CD14-positive monocyte (primary cell): ENCODE data around the gene EXOC6B. TPM values are rescaled to one million over a fixed set of nuclear protein-coding genes. Genes with fewer than 3 reads are reported as not detected.
A peak's percentile ranks its signal among the peaks of the same experiment; 100 is the strongest.

Source experiments
- DNase-seq, 3 donors: peaks; one replicate each; pipeline ENCODE4 v3.0.0-alpha.2; 2011 to 2022
- H2AFZ ChIP-seq: 2 replicates; pipeline ENCODE4 v1.6.0; 2012; ENCODE audit warnings: mild to moderate bottlenecking, low read depth, low read length, inconsistent platforms; ENCODE audit not compliant: insufficient read depth, poor library complexity, severe bottlenecking
- H3K27ac ChIP-seq, 2 donors: 1 replicate in 1 of 2; 2 replicates in 1 of 2; pipeline ENCODE4 v1.5.1; 2012 to 2013; ENCODE audit warnings: low read length in 2 of 2, control low read depth in 1 of 2, inconsistent platforms in 1 of 2, low read depth in 1 of 2, mild to moderate bottlenecking in 1 of 2
- H3K27me3 ChIP-seq, 2 donors: one replicate each; pipeline versions ENCODE4 v1.6.0 to v1.6.1; 2011 to 2013; ENCODE audit warnings: low read length in 2 of 2; ENCODE audit not compliant: control insufficient read depth in 2 of 2, insufficient read depth in 2 of 2
- H3K36me3 ChIP-seq, 2 donors: replicated peaks in 1 of 2; 1 replicate in 1 of 2; 2 replicates in 1 of 2; pipeline versions ENCODE4 v1.5.1 to v1.6.1; 2012 to 2013; ENCODE audit warnings: low read length in 2 of 2, control low read depth in 1 of 2, inconsistent platforms in 1 of 2, mild to moderate bottlenecking in 1 of 2; ENCODE audit not compliant: insufficient read depth in 2 of 2, control insufficient read depth in 1 of 2
- H3K4me1 ChIP-seq, 2 donors: 1 replicate in 1 of 2; 2 replicates in 1 of 2; pipeline versions ENCODE4 v1.5.1 to v1.6.1; 2012 to 2013; ENCODE audit warnings: low read length in 2 of 2, control low read depth in 1 of 2, inconsistent platforms in 1 of 2, mild to moderate bottlenecking in 1 of 2, moderate library complexity in 1 of 2; ENCODE audit not compliant: insufficient read depth in 2 of 2, control insufficient read depth in 1 of 2
- H3K4me2 ChIP-seq: replicated peaks from 2 replicates; pipeline ENCODE3; 2012; ENCODE audit warnings: low read length, moderate library complexity, mild to moderate bottlenecking; ENCODE audit not compliant: poor library complexity, severe bottlenecking; ENCODE audit errors: extremely low read depth
- H3K4me3 ChIP-seq, 3 experiments: fragments of 200-600 bp in 1 of 3; sonication (generic) in 1 of 3; replicated peaks in 1 of 3; 1 replicate in 2 of 3; 2 replicates in 1 of 3; pipeline ENCODE4 v1.5.1; 2011 to 2013; ENCODE audit warnings: low read length in 3 of 3, mild to moderate bottlenecking in 3 of 3, control low read depth in 2 of 3, low read depth in 2 of 3, inconsistent platforms in 1 of 3, moderate library complexity in 1 of 3
- H3K79me2 ChIP-seq: 2 replicates; pipeline ENCODE4 v1.6.0; 2012; ENCODE audit warnings: mild to moderate bottlenecking, control low read depth, inconsistent platforms, low read length, moderate library complexity; ENCODE audit not compliant: insufficient read depth
- H3K9ac ChIP-seq: 2 replicates; pipeline ENCODE4 v1.6.0; 2017; ENCODE audit warnings: low read length, mild to moderate bottlenecking; ENCODE audit not compliant: insufficient read depth, poor library complexity, severe bottlenecking
- H3K9me3 ChIP-seq, 2 donors: replicated peaks in 1 of 2; 1 replicate in 1 of 2; 2 replicates in 1 of 2; pipeline versions ENCODE4 v1.5.1 to v1.6.1; 2012 to 2013; ENCODE audit warnings: low read length in 2 of 2, control low read depth in 1 of 2; ENCODE audit not compliant: control insufficient read depth in 1 of 2, insufficient read depth in 1 of 2
- H4K20me1 ChIP-seq: 2 replicates; pipeline ENCODE4 v1.6.0; 2012; ENCODE audit warnings: mild to moderate bottlenecking, low read length, control low read depth, moderate library complexity; ENCODE audit not compliant: insufficient read depth
- H3K27ac Mint-ChIP-seq, 7 donors: one replicate each; pipeline ENCODE4 v1.8.0; 2020; ENCODE audit warnings: mild to moderate bottlenecking in 7 of 7, mixed read lengths in 7 of 7, moderate library complexity in 6 of 7, inconsistent platforms in 2 of 7
- H3K27me3 Mint-ChIP-seq, 3 donors: one replicate each; pipeline ENCODE4 v1.8.0; 2021 to 2022; ENCODE audit warnings: low read depth in 3 of 3, mild to moderate bottlenecking in 3 of 3, mixed read lengths in 3 of 3, moderate library complexity in 3 of 3, inconsistent platforms in 1 of 3
- H3K36me3 Mint-ChIP-seq, 2 donors: one replicate each; pipeline ENCODE4 v1.8.0; 2020; ENCODE audit warnings: mixed read lengths in 2 of 2, inconsistent platforms in 1 of 2, mild to moderate bottlenecking in 1 of 2
- H3K4me1 Mint-ChIP-seq: one replicate; pipeline ENCODE4 v1.8.0; 2020; ENCODE audit warnings: mild to moderate bottlenecking, mixed read lengths
- H3K4me3 Mint-ChIP-seq, 2 donors: one replicate each; pipeline ENCODE4 v1.8.0; 2020; ENCODE audit warnings: mild to moderate bottlenecking in 2 of 2, mixed read lengths in 2 of 2, moderate library complexity in 1 of 2
- H3K9me3 Mint-ChIP-seq, 7 donors: one replicate each; pipeline ENCODE4 v1.8.0; 2020 to 2022; ENCODE audit warnings: mixed read lengths in 7 of 7, mild to moderate bottlenecking in 6 of 7, moderate library complexity in 6 of 7, inconsistent platforms in 2 of 7
- WGBS: methylation state at CpG from one replicate; pipeline ENCODE4 v1.1.5; 2013; ENCODE audit warnings: missing lambda C conversion rate; ENCODE audit not compliant: insufficient coverage; 5-methylcytosine and 5-hydroxymethylcytosine counted together
- intact Hi-C, 2 donors: fragments of 100-400 bp; cut with micrococcal nuclease; formaldehyde crosslinking; loops; one replicate each; pipeline versions ENCODE4 v1.15.0 to v1.15.1; 2023
- polyA plus RNA-seq, 3 donors: library from polyadenylated mRNA; depleted of rRNA in 1 of 3; unstranded in 2 of 3; stranded (reverse) in 1 of 3; fragments of 300-500 nt in 2 of 3; fragments of >200 nt in 1 of 3; fragmentation: Illumina TruSeq in 2 of 3; gene quantifications; 1 replicate in 2 of 3; 2 replicates in 1 of 3; pipeline ENCODE4 v1.2.3, GENCODE V29; 2012 to 2021
- TF ChIP-seq, protein P1 (sequence below): fragments of 200-600 bp; IDR thresholded peaks from one replicate; pipeline ENCODE4 v1.8.0; 2022; ENCODE audit warnings: antibody characterized with exemption, mild to moderate bottlenecking

EXOC6B gene
- polyA plus RNA-seq, 3 donors = 1.8 to 2.8 (median 2.1) TPM

DNA sequence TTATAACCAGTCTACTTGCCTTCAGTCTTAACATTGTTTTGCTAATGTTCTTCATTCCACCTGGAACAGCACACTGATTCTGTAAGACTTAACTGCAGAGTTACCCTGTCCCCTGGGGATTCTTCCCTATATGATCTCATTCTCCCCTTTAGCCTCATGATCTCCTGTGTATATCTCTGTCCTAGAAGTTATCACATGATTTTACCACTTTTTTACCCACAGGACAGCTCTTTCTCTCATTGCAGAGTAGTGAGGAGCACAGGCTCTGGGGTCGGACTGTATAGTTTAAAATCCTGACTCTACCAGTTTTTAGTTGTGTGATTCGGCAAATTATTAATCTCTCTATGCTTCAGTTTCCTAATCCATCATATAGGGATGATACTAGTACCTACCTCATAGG is 14.2 kb upstream of the EXOC6B start:
- no peaks in the 10 kb centered on the region for H3K9me3 ChIP-seq
- no peaks in the 10 kb centered on the region for H4K20me1 ChIP-seq
- H3K4me1 ChIP-seq = no peaks in the 10 kb centered on the region
- H3K27me3 ChIP-seq = peaks cover 0 to 7% of the 10 kb centered on the region in 2 donors
- no peak overlapping the region for H3K4me2 ChIP-seq
- intact Hi-C loops = no loop called here
- H2AFZ ChIP-seq = no peak overlapping the region
- H3K36me3 ChIP-seq = no peaks in the 10 kb centered on the region
- WGBS = no CpG with 5 or more reads among the region's 2 CpGs
- H3K4me3 ChIP-seq = no peak overlapping the region
- Mint-ChIP-seq H3K27ac (peak overlapping the region in 1 of 7 donors; percentile 50), H3K4me3 (no peak overlapping the region), H3K27me3 (peaks cover 10 to 13% (median 11%) of the 10 kb centered on the region in 3 donors), H3K9me3 (peaks cover 0 to 2% (median 0%) of the 10 kb centered on the region in 7 donors), H3K4me1 (no peaks in the 10 kb centered on the region), H3K36me3 (no peaks in the 10 kb centered on the region)
- TF ChIP-seq, protein P1, sequence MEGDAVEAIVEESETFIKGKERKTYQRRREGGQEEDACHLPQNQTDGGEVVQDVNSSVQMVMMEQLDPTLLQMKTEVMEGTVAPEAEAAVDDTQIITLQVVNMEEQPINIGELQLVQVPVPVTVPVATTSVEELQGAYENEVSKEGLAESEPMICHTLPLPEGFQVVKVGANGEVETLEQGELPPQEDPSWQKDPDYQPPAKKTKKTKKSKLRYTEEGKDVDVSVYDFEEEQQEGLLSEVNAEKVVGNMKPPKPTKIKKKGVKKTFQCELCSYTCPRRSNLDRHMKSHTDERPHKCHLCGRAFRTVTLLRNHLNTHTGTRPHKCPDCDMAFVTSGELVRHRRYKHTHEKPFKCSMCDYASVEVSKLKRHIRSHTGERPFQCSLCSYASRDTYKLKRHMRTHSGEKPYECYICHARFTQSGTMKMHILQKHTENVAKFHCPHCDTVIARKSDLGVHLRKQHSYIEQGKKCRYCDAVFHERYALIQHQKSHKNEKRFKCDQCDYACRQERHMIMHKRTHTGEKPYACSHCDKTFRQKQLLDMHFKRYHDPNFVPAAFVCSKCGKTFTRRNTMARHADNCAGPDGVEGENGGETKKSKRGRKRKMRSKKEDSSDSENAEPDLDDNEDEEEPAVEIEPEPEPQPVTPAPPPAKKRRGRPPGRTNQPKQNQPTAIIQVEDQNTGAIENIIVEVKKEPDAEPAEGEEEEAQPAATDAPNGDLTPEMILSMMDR = no peak
- no peaks in the 10 kb centered on the region for H3K79me2 ChIP-seq
- H3K27ac ChIP-seq = no peak overlapping the region
- no peak overlapping the region for H3K9ac ChIP-seq
- no peak for DNase-seq

DNA sequence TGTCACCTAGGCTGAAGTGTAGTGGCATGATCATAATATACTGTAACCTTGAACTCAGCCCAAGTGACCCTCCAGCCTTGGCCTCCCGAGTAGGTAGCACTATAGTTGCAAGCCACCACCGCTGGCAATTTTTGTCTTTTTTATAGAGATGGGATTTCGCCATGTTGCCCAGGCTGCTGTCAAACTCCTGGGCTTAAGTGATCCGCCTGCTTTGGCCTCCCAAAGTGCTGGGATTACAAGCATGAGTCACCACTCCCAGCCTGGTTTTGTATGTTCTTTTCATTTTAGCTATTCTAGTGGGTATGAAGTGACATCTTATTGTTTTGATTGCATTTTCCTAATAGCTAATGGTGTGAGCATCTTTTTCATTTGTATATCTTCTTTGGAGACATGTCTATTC is 11.3 kb upstream of the EXOC6B start:
- Histone ChIP-seq H4K20me1 (no peaks in the 10 kb centered on the region), H3K27me3 (peaks cover 0 to 9% of the 10 kb centered on the region in 2 donors), H3K4me1 (no peaks in the 10 kb centered on the region), H2AFZ (no peak overlapping the region), H3K36me3 (no peaks in the 10 kb centered on the region), H3K4me3 (no peak overlapping the region), H3K4me2 (no peak overlapping the region), H3K27ac (no peak overlapping the region), H3K9ac (no peak overlapping the region), H3K9me3 (no peaks in the 10 kb centered on the region), H3K79me2 (no peaks in the 10 kb centered on the region)
- Mint-ChIP-seq H3K9me3 (peaks cover 0 to 2% (median 0%) of the 10 kb centered on the region in 7 donors), H3K27me3 (peaks cover 22 to 28% (median 24%) of the 10 kb centered on the region in 3 donors), H3K27ac (no peak overlapping the region), H3K4me3 (no peak overlapping the region), H3K4me1 (no peaks in the 10 kb centered on the region), H3K36me3 (no peaks in the 10 kb centered on the region)
- WGBS = no CpG with 5 or more reads among the region's 4 CpGs
- TF ChIP-seq, protein P1 = no peak
- DNase-seq = no peak
- intact Hi-C loops = no loop called here
